Stimulated activated naive CD4-positive, alpha-beta T cell treated with Interleukin-2 at 50 U/mL for 16 hours (primary cell): ENCODE measurements around the gene SNRNP200.

ENCODE experiments used
- DNase-seq: peaks from one replicate; lab custom pipeline; 2025; lab: John Stamatoyannopoulos, UW

The SNRNP200 gene

DNA sequence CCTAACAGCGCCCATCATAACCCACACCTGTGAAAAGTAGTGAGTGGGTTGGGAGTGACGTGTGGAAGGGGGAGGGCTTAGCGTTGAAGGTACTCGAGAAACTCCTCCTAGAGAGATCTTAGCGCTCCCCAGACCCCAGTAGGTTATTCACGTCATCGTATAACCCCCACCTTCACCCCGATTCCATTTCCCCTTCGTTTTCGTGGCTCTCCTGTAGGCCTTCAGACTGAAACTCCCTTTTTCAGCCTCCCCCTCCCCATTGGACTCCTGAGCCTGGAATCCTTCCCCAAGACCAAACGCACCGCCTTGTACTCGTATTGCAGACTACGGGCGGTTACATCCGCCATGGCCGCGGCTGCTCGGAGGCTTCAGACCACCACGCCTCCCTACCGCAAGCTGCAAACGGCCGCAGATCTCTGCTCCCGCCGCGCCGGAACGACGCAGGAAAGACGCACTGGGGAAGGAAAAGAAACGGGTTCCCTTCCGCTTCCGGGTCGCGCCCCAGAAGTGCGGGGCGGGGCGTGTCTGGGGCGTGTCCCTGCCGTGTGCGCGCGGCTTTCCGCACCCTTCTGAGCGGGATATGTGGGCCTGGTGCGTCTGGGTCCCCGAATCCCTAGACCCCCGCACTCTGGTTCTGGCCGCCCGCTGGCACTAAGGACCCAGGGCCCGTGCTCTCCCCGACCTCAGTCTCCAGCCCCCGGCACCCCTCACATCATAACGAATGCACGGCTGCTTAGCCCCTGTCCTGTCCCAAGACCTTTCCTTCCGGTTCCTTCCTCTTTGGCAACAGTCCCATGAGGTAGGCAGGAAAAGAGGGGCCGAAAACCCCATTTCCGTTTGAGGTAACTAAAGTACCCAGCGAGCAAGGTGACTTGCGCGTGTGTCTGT, at the start of gene SNRNP200:
SNRNP200 (minus strand) TSS at position 456 of the 888 bp plus-strand sequence; CDS start at position 347, 109 bp downstream.
- peak; percentile 86 for DNase-seq

- DNase-seq, result no peak
Observed at GRCh38 chr2:96354492-96354891, 49.1 kb upstream of the SNRNP200 start.

GRCh38 chr2:96353606-96354101, 48.3 kb upstream of the SNRNP200 start:
- DNase-seq, result no peak

DNA sequence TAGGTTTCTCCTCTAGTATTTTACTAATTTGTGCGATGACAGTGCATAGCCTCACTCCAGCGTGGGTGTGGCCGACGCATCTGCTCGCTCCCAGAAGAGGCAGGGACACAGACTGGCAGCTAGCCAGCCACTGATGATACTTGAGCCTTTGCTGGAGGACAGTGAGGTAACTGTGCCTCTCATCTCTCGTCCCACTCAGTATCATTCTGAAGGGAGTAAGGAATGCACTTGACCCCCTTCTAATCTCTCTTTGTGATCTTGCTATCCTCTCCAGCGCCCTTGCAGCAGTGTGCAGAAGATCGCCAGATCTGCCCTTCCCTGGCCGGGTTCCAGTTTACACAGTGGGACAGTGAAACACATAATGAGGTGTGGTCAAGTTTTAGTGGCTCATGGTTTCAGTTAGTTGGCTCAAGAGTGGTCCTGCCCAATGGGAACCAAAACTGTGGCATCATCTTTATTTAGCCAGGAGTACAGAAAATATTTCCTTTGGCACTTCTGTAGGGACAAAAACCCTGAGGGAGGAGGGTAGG, 47.8 kb upstream of the SNRNP200 start:
- DNase-seq, result no peak

DNA sequence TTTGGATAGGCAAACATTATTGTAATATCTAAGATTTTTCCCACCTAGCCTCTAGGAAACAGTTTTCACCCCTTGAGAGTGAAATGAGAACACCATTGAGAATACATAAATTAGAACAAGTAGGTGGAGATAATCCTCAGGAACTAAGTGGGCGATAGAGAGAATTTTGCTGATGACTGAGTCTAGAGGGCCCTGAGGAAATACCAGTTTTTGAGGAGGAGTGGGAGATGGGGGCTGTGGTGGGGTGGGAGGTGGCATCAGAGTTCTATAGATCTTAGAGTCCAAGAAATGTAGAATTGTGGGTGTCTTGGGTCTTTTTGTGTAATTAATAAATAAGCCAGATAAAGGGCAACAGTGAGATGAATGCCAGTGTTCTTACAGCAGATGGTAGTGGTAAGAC, 42.0 kb upstream of the SNRNP200 start:
- no peak for DNase-seq

GRCh38 chr2:96345868-96346462, 40.6 kb upstream of the SNRNP200 start:
- DNase-seq, result no peak

- DNase-seq, result no peak
Observed at GRCh38 chr2:96345438-96345837, 40.1 kb upstream of the SNRNP200 start.

GRCh38 chr2:96344011-96344410, 38.7 kb upstream of the SNRNP200 start:
- DNase-seq, result peak; percentile 57

DNA sequence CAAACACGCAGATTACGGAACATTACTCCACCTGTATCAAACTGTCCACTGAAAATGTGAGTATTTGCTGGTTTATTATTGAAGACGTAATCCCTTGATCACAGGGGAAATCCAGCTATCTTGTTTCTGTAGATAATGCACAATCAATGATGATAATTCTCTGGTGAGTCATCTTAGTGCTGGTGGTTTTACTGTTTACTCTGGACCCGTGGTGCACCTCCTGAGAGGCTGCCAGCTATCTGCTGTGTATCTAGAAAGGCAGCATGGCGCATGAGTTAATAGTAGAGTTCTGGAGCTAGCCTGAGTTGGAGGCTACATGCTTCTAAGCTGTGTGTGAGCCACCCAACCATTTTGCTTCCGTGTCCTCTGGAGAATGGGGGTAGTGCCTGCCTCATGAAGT, 36.7 kb upstream of the SNRNP200 start:
- DNase-seq, result peak; percentile 55

GRCh38 chr2:96341641-96342040, 36.3 kb upstream of the SNRNP200 start:
- no peak for DNase-seq

DNA sequence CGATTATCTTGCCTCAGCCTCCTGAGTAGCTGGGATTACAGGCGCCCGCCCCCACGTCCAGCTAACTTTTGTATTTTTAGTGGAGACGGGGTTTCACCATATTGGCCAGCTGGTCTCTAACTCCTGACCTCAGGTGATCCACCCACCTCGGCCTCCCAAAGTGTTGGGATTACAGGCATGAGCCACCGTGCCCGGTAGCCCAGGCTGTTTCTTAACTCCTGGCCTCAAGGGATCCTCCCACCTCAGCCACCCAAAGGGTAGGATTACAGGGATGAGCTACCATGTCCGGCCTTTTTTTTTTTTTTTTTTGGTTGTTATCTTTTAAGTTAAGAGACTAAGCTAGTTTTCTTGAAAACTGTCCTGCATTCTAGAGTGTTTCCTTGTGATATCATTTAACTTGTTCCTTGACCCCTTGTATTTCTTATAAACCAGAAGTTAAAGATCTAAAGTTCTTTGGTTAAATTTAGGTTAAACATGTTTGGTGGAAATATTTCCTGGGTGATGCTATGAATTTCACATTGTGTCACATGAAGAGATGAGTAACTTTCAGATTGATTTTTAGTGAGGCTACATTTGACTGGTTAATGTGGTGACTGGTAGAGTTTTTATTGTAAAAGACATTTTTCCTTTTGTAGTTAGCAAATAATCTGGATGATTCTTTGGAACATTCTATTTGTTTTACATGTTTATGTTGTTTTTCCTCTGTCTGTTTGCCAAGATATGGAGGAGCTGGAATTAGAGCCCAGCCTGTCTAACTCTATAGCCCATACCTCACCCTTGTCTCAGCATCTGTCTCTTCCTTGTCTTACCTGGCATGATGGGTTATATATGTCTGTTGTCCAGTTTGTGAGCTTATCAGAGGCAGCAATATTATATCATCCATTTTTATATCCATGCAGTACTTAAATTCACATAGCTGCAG, 35.4 kb upstream of the SNRNP200 start:
- DNase-seq, result no peak

DNA sequence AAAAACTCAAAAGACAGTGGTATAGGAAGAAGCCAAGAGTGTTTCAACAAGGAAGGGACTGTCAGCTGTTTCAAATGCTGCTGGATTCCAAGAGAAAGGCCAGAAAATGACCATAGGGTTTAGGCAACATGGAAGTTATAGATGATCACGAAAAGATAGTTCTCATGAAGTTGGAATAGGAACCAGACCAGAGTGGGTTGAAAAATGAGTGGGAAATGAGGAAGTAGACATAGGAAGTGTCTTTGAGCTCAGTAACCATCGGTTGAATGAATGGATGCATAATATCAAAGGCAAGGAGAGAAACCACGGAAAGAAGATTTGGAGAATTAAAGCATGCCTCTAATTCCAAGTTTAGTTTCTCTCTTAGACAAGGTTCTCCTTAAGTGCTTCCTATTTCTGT, 31.5 kb upstream of the SNRNP200 start:
- no peak for DNase-seq

GRCh38 chr2:96336104-96336775, 30.9 kb upstream of the SNRNP200 start:
- no peak for DNase-seq

DNA sequence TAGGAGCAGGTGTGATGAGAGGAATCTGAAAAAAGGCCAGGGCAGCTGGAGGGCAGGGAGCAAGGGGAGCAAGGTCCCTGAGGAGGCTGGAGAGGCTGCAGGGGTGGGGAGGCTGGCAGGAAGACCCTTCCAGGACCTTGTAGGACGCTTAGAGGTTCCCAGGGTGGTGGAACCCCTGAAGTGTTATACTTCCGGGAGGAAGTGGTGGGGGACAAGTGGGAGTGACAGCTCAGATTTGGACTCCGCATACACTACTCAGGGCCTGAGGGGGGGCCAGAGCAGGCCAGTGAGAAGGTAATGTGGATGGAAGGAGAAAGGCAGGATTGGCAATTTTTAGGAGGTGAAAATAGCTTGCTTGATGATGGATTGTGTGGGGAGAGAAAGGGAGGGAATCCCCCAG, 28.4 kb upstream of the SNRNP200 start:
- no peak for DNase-seq

DNA sequence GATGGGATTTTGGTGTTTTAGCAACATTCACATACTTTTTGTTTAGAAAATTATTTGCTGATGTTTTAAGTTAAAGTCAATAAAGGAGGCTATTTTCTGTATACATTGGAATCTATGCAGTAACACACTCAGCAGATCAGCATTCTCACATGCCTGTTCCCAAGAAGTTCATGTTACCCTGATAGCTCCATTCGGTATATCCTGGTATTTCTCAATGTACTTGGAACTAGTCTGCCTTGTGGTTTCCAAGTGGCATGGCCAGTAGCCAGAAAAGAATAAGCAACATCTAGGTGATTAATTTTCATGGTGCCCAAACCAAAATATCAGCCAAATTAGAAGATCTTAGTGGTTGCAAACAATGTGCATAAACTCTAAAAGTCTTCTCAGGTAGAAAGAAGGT, 25.1 kb upstream of the SNRNP200 start:
- DNase-seq, result no peak

DNA sequence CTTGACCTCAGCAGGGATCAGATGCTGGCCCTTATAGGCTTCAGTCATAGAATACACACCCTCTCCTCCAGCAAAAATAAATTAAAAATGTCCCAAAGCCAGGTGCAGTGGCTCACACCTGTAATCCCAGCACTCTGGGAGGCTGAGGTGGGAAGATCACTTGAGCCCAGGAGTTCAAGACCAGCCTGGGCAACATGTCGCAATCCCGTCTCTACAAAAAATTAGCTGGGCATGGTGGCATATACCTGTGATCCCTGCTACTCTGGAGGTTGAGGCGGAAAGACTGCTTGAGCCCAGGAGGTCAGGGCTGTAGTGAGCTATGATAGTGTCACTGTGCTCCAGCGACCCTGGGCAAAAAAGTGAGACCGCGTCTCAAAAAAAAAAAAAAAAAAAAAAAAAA, 24.5 kb upstream of the SNRNP200 start:
- no peak for DNase-seq

- no peak for DNase-seq
Observed at GRCh38 chr2:96329456-96329855, 24.1 kb upstream of the SNRNP200 start.

GRCh38 chr2:96326990-96327820, 21.9 kb upstream of the SNRNP200 start:
- no peak for DNase-seq

- DNase-seq, result no peak
Observed at GRCh38 chr2:96326564-96326963, 21.2 kb upstream of the SNRNP200 start.

- DNase-seq, result peak; percentile 31
Observed at GRCh38 chr2:96325884-96326255, 20.5 kb upstream of the SNRNP200 start.
